GM20000 (cell line): ENCODE data around the gene ZRANB3.
"Not testable (repeated sequence)": the region's sequence is repeated elsewhere in the genome, so short reads cannot be mapped to it uniquely, and the experiment has no call there.

ENCODE experiments used
- DNase-seq: peaks from one replicate; pipeline ENCODE4 v3.0.0; 2012; ENCODE audit warnings: low spot score
- TF ChIP-seq, protein P1 (sequence below): IDR thresholded peaks from 2 replicates; pipeline ENCODE4 v1.5.1; 2012; ENCODE audit warnings: mild to moderate bottlenecking, control low read depth; ENCODE audit errors: extremely low read depth, missing control alignments

The ZRANB3 gene

DNA sequence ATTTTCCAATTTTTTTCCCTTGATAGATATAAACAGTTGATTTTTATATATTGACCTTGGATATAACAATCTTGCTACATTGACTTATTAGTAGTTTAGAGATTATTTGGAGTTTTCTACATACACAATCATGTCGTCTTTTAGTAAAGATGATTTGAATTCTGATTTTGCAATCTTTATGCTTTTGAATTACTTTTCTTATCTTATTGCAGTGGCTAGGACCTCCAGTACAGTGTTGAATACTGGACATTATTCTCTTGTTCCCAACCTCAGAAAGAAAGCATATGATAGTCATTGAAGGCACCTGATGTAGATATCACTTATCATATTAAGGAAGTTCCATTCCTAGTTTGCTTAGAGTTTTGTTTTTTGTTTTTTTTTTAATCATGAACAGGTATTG, 388.7 kb downstream of the ZRANB3 start:
- DNase-seq = no peak

DNA sequence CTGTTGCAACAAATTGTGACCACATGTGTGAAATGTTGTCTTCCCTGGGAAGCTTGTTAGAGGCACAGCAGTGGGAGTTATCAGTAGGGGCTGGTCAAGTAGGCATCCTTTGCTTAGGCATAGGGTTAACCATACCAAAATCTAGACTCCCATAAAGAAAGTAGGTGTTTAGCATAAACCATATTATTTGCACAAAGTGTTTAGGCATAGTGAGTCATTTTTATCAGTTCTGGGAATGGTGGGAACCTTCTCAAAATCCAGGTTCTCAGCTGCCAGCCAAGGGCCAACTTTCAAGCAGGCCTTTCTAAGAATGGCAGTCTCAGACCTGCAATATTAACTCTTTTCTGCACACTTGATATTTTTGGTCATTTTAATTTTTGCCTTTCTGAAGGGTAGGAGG, 390.4 kb downstream of the ZRANB3 start:
- DNase-seq = no peak
- TF ChIP-seq, protein P1, sequence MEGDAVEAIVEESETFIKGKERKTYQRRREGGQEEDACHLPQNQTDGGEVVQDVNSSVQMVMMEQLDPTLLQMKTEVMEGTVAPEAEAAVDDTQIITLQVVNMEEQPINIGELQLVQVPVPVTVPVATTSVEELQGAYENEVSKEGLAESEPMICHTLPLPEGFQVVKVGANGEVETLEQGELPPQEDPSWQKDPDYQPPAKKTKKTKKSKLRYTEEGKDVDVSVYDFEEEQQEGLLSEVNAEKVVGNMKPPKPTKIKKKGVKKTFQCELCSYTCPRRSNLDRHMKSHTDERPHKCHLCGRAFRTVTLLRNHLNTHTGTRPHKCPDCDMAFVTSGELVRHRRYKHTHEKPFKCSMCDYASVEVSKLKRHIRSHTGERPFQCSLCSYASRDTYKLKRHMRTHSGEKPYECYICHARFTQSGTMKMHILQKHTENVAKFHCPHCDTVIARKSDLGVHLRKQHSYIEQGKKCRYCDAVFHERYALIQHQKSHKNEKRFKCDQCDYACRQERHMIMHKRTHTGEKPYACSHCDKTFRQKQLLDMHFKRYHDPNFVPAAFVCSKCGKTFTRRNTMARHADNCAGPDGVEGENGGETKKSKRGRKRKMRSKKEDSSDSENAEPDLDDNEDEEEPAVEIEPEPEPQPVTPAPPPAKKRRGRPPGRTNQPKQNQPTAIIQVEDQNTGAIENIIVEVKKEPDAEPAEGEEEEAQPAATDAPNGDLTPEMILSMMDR = no peak

More for the DNA sequence above, 388.7 kb downstream of the ZRANB3 start:
- TF ChIP-seq, protein P1 = no peak

DNA sequence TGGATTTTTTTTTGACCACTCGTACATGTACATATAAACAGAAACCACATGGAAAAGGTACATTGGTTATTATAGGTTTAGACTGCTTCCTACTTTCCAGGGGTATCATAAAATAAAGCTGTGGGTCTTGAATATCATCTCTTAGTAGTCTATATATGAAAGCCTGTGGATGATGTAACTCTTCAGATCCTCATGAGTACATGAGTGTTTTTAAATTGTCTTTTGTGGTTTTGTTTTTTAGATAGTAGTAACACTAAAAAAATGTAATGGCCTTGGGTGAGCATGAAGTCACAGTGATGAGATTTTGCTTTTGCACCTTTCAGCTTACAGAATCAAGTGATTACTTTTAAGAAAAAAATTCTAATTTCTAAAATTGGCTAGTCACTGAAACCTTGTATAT, 398.7 kb downstream of the ZRANB3 start:
- no peak for DNase-seq
- TF ChIP-seq, protein P1 = no peak

DNA sequence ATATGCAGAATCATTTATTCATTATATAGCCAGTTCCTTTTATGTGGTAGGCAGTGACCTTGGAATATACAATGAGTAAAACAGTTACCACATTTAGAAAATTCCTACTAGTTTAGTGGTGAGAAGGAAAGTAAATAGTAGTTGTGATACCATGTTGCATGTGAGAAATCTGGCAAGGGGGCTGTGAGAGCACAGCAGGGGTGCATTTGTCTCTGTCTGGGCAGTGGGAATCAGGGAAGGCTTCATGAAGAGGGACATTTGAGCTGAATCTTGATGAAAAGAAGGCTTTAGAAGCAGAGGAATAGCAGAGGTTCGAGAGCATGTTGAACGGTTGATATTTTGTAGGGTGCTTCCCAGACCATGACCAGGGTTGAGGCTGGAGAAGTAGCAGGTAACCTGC, 400.3 kb downstream of the ZRANB3 start:
- TF ChIP-seq, protein P1 = no peak
- DNase-seq = no peak

DNA sequence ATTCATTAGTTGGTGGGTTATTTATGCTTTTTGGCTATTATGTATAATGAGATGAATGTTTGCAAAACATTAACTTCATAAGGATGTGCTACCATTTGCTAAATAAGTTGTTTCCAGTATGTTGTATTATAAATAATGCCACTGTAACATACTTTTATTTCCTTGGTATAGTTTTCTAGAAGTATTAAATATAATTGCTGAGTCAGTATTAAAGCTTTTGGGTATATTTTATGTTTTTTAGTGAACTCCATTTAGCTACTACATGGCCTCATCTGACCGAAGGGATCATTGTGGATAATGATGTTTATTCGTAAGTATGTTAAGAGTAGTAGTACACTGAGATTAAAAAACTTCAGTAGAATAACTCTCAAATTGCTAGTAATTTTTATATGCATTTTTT, 405.1 kb downstream of the ZRANB3 start:
- TF ChIP-seq, protein P1 = no peak
- no peak for DNase-seq

DNA sequence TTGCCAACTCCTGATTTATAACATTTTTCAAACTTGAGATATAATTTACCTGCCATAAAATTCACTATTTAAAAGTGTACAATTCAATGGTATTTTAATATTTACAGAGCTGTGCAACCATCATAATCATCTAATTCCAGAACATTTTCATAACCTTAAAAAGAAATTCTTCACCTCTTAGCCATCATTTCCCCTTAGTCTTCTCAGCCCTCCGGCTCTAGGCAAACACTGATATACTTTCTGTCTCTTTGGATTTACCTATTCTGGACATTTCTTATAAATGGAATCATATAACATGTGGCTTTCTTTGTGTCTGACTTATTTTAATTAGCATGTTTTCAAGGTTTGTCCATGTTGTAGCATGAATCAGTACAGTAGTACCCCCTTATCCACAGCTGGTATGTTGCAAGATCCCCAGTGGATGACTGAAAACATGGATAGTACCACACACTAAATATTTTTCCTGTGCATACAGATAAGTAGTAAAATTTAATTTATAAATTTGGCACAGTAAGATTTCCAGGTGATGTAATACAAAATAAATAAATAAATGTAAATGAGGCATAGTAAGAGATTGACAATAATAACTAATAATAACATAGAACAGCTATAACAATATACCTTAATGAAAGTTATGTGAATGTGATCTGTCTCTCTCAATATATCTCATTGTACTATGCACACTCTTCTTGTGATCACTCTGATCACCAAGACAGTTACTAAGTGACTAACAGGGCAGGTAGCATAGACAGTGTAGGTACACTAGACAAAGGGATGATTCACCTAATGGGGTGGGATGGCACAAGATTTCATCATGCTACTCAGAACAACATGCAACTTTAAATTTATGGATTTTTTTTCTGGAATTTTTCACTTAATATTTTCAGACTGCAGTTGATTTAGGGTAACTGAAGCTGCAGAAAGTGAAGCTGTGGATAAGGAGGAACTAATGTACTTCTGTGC, 405.8 kb downstream of the ZRANB3 start:
- DNase-seq = no peak
- TF ChIP-seq, protein P1 = no peak

DNA sequence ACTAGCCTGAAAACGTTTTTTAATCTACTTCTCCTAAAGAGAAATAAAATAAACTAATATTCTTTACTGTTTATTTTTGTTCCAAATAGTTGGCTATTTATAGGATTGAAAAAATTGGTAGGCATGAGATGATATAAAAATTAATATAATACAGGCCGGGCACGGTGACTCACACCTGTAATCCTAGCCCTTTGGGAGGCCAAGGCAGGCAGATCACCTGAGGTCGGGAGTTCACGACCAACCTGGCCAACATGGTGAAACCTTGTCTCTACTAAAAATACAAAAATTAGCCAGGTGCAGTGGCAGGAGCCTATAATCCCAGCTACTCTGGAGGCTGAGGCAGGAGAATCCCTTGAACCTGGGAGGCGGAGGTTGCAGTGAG, 409.4 kb downstream of the ZRANB3 start:
- DNase-seq = not testable (repeated sequence)

DNA sequence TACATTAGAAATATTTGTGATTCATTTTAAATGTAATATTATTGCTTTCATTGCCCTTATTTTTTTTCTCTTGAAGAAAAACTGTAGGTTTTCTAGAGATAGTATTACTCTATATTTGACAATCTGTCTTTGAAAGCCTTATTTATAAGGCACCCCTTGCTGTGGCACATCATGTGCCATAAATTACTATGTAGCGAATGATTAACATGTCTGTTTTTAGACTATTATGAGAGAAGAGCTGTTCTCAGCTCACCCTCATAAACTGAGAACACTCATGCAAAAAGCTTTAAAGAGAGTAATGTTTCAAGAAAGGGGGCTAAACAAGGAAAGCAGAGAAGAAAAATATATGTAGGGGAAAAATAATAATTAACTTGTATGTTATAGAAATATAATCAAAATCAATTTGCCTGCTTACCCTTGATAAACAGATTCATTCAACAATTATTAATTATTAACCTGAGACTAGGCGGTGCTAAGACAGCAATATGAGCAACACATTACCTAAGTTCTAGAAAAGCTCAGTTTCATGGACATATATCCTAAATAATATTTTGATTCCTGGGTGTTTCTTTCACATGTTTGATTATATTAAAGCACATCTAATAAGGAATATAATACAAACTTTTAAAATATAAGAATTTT, 409.9 kb downstream of the ZRANB3 start:
- TF ChIP-seq, protein P1 = no peak
- DNase-seq = no peak
